ENCODE data around the gene RNF150.

GRCh38 chr4:141056473-141056872, 76.8 kb downstream of the RNF150 start:
- no peak for TF ChIP-seq POLR2A (IDR thresholded peaks at IDR 0.05)
- TF ChIP-seq, protein P1, sequence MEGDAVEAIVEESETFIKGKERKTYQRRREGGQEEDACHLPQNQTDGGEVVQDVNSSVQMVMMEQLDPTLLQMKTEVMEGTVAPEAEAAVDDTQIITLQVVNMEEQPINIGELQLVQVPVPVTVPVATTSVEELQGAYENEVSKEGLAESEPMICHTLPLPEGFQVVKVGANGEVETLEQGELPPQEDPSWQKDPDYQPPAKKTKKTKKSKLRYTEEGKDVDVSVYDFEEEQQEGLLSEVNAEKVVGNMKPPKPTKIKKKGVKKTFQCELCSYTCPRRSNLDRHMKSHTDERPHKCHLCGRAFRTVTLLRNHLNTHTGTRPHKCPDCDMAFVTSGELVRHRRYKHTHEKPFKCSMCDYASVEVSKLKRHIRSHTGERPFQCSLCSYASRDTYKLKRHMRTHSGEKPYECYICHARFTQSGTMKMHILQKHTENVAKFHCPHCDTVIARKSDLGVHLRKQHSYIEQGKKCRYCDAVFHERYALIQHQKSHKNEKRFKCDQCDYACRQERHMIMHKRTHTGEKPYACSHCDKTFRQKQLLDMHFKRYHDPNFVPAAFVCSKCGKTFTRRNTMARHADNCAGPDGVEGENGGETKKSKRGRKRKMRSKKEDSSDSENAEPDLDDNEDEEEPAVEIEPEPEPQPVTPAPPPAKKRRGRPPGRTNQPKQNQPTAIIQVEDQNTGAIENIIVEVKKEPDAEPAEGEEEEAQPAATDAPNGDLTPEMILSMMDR (IDR thresholded peaks at IDR 0.05), result no peak

Data from uterus (tissue), 2 donors.